HG03565 (cell line): Measurements from ENCODE around the gene CHCHD3.
"Not testable (repeated sequence)": the region's sequence is repeated elsewhere in the genome, so short reads cannot be mapped to it uniquely, and the experiment has no call there.

Source experiments
- ATAC-seq: cut with Tn5 transposase; IDR thresholded peaks from one replicate; pipeline ENCODE4 v1.9.1; 2021; ENCODE audit warnings: mild to moderate bottlenecking, moderate library complexity; ENCODE audit not compliant: unreplicated experiment

The CHCHD3 gene

GRCh38 chr7:132910657-132911056 is 171.2 kb downstream of the CHCHD3 start:
- no peak for ATAC-seq

- ATAC-seq = no peak
Observed at GRCh38 chr7:132907380-132907940, 174.4 kb downstream of the CHCHD3 start.

- ATAC-seq = no peak
Observed at GRCh38 chr7:132906193-132906835, 175.6 kb downstream of the CHCHD3 start.

GRCh38 chr7:132905136-132905535 is 176.8 kb downstream of the CHCHD3 start:
- not testable (repeated sequence) for ATAC-seq

GRCh38 chr7:132904209-132904608 is 177.7 kb downstream of the CHCHD3 start:
- no peak for ATAC-seq

GRCh38 chr7:132902294-132902693 is 179.6 kb downstream of the CHCHD3 start:
- not testable (repeated sequence) for ATAC-seq

GRCh38 chr7:132901241-132901640 is 180.6 kb downstream of the CHCHD3 start:
- ATAC-seq = no peak

GRCh38 chr7:132899833-132900232 is 182.1 kb downstream of the CHCHD3 start:
- ATAC-seq = no peak

- not testable (repeated sequence) for ATAC-seq
Observed at GRCh38 chr7:132898641-132899175, 183.2 kb downstream of the CHCHD3 start.

GRCh38 chr7:132897093-132897687 is 184.7 kb downstream of the CHCHD3 start:
- ATAC-seq = no peak

- no peak for ATAC-seq
Observed at GRCh38 chr7:132895231-132895630, 186.7 kb downstream of the CHCHD3 start.

- no peak for ATAC-seq
Observed at GRCh38 chr7:132893560-132893959, 188.3 kb downstream of the CHCHD3 start.

GRCh38 chr7:132892744-132893143 is 189.1 kb downstream of the CHCHD3 start:
- not testable (repeated sequence) for ATAC-seq

- no peak for ATAC-seq
Observed at GRCh38 chr7:132891554-132891953, 190.3 kb downstream of the CHCHD3 start.

GRCh38 chr7:132882714-132883428 is 199.0 kb downstream of the CHCHD3 start:
- ATAC-seq = peak; percentile 47

- no peak for ATAC-seq
Observed at GRCh38 chr7:132881317-132881716, 200.6 kb downstream of the CHCHD3 start.

- no peak for ATAC-seq
Observed at GRCh38 chr7:132879579-132879978, 202.3 kb downstream of the CHCHD3 start.

- no peak for ATAC-seq
Observed at GRCh38 chr7:132878204-132878919, 203.5 kb downstream of the CHCHD3 start.

GRCh38 chr7:132877573-132877972 is 204.3 kb downstream of the CHCHD3 start:
- ATAC-seq = no peak

- ATAC-seq = no peak
Observed at GRCh38 chr7:132876576-132876975, 205.3 kb downstream of the CHCHD3 start.

GRCh38 chr7:132872034-132872433 is 209.9 kb downstream of the CHCHD3 start:
- peak; percentile 43 for ATAC-seq
